HG03457 (cell line): Measurements from ENCODE around the gene NDUFS2.
"Not testable (repeated sequence)": the region's sequence is repeated elsewhere in the genome, so short reads cannot be mapped to it uniquely, and the experiment has no call there.

ENCODE experiments used
- ATAC-seq: cut with Tn5 transposase; IDR thresholded peaks from one replicate; pipeline ENCODE4 v1.9.1; 2021; ENCODE audit warnings: moderate number of reproducible peaks; ENCODE audit not compliant: unreplicated experiment

The NDUFS2 gene

DNA sequence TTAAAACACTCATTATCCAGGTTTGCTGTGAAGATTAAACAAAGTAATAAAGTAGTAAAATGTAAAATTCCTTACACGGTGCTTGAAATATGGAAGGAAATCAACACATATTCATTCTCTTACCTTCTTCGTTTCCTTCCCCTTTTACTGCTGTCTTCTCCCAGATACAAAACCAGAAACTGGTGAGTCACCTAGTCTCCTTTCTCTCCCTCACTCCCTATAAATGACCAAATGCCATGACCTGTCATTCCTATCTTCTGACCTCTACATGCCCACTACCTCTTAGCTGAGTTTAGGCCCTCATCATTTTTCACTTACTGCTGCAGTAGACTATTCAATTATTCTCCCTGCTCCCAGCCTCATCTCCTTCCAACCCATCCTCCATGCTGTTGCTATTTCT is 40.1 kb downstream of the NDUFS2 start:
- no peak for ATAC-seq

DNA sequence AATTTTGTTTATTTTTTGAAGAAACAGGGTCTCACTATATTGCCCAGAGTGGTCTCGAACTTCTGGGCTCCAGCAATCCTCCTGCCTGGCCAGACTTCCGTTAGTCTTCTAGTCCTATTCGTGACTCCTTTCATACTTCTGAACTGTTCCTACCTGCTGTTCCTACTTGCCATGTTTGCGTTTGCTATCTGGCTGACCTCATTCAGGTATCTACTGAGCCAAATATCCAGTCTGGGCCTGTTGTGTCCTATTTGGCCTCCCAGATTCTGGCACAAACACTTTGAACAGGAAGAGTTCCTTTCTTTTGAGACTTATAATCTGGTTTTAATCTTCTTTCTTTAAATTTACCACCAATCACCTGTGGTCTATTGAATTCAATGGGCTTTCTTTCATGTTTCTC is 42.7 kb downstream of the NDUFS2 start:
- ATAC-seq: no peak

DNA sequence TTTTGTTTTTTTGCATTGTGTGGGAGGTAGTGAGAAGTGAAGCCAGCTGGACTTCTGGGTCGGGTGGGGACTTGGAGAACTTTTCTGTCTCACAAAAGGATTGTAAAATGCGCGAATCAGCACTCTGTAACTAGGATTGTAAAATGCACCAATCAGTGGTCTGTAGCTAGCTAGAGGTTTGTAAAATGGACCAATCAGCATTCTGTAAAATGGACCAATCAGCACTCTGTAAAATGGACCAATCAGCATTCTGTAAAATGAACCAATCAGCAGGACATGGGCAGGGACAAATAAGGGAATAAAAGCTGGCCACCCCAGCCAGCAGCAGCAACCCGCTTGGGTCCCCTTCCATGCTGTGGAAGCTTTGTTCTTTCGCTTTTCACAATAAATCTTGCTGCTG is 47.9 kb downstream of the NDUFS2 start:
- ATAC-seq: not testable (repeated sequence)

DNA sequence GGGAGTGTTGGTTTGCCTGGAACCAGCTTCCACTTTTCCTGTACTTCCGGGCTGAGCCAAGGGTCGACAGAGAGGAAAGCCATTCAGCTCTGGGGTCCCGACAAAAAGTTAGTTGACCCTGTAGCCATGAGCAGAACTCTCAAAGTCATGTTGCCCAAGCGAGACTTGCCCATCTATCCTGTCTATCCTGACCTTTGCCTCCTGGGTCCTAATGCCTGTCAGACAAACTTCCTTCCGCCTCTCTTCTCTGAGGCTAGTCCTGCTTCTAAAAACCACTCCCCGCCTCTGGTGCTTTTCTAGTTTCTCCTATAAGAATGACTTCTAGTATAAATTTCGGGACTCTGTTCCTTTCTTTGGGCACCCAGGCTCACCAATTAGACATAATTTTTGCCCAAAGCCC is 48.7 kb downstream of the NDUFS2 start:
- ATAC-seq: no peak

DNA sequence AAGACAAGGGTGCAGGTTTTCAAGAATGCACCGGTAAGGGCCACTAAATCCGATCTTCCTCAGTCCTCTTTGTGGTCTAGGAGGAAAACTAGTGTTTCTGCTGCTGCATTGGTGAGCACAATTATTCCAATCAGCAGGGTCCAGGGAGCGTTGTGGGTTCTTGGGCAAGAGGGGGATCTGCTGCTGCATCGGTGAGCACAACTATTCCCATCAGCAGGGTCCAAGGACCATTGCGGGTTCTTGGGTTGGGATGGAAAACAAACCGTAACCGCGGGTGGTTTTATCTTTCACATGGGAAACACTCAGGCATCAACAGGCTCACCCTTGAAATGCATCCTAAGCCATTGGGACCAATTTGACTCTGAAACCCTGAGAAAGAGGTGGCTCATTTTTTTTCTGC is 49.4 kb downstream of the NDUFS2 start:
- no peak for ATAC-seq

DNA sequence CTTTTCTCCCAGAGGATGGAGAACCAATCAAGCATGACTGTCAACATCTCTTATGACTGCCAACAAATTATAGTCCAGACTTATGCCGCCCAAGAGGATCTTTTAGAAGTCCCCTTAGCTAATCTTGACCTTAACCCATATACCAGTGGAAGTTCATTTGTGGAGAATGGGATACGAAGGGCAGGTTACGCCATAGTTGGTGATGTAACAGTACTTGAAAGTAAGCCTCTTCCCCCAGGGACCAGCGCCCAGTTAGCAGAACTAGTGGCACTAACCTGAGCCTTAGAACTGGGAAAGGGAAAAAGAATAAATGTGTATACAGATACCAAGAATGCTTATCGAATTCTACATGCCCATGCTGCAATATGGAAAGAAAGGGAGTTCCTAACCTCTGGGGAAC is 53.1 kb downstream of the NDUFS2 start:
- not testable (repeated sequence) for ATAC-seq

DNA sequence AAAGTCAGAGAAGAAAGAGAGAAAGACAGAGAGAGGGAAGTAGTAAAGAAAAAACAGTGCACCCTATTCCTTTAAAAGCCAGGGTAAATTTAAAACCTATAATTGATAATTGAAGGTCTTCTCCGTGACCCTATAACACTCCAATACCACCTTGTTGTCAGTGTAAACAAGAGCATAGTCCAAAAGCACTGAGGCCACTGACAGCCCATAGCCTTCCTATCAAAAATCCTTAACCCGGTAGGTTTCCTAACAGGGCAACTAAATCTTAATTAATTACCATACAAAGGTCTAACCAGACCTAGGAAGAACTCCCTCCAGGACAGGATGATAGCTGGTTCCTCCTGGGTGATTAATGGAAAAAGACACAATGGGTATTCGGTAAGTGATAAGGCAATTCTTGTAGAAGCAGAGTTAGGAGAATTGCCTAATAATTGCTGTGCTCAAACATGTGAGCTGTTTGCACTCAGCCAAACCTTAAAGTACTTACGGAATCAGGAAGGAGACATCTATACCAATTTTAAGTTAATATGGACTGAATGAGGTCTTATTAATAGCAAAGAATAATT is 53.9 kb downstream of the NDUFS2 start:
- ATAC-seq: not testable (repeated sequence)

DNA sequence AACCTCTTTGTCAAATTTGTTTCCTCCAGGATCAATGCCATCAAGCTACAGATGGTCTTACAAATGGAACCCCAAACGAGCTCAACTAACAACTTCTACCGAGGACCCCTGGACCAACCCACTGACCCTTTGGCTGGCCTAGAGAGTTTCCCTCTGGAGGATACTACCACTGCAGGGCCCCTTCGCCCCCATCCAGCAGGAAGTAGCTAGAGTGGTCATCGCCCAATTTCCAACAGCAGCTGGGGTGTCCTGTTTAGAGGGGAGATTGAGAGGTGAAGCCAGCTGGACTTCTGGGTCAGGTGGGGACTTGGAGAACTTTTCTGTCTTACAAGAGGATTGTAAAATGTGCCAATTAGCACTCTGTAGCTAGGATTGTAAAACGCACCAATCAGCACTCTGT is 54.9 kb downstream of the NDUFS2 start:
- not testable (repeated sequence) for ATAC-seq

DNA sequence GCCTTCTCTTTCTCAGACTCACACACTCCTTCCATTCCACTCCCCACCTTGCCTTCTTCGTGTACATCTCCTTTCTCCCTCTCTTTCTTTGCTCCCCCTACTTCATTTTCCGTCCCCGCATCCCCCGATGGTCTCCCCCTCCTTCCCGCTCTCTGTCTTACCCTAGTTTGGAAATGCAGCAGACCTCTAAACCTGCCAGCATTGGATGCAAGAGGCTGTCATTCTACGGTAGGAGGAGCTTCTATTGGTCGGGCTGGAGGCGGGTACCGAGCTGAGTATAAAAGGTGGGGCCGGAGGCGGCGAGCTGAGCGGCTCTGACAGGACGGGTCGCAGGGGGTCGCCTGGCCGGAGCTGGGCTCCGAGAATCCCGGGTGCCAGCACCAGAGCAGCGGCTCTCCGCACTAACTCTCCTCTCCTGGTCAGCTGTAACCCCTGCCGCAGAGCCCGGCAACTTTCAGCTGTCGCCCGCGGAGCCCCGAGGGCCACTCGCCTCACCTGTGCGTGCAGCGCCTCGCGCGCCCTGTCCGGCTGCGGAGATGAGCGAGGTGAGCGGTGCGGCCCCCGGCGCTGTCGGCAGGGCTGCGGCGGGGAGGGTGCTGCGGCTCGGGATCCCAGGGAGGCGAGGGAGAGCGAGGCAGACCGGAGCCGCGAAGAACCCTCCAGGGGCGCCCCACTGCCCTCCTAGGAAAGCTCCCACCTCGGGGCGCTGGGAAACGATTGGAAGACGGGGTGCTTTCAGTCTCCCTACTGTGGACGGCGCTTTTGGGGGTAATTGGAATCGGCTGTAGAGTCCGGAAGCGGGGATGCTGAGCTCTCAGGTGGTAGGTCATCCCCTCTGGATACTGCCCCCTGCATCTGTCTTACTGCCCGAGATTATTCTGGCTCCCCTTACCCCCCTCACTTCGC is 56.5 kb downstream of the NDUFS2 start, which contains the start of gene PCP4L1:
Gene PCP4L1, plus strand, starts transcription at position 307 of the 906 bp plus-strand sequence. Its CDS starts 230 bp downstream, at position 537.
- no peak for ATAC-seq

DNA sequence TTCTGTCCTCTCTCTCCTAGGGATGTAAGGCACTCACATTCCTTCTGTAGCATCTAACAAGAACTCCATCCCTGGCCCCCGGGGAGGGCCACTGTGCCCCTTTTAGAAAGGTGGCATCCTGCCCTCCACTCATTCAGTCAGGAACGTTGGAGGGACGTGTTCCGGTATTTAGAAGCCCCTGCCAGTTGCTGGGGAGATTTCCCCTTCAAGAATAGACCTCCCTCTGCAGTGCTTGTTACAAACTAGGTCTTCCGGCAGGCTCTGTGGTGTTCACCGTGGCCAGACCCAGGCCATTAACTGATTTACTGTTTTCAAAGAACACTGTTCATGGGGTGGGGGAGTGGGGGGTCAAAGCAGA is 57.2 kb downstream of the NDUFS2 start:
- no peak for ATAC-seq

DNA sequence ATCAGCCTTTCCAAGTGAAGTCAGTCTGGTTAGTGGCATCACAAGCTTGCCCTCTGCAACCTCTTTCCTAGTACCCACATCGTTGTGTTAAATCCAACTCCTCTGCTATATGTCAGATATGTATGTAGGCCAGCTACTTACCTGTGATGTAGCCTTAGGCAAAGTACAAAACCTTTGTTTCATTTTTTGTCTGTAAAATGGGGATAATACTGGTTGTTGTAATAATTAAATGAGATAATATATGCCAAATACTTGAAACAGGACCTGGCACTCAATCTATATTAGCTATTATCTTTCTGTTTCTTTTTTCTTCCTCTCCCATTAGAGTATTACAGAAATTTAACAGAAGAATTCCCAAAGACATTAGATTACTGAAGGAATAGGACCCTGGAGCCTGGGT is 57.6 kb downstream of the NDUFS2 start:
- ATAC-seq: no peak

DNA sequence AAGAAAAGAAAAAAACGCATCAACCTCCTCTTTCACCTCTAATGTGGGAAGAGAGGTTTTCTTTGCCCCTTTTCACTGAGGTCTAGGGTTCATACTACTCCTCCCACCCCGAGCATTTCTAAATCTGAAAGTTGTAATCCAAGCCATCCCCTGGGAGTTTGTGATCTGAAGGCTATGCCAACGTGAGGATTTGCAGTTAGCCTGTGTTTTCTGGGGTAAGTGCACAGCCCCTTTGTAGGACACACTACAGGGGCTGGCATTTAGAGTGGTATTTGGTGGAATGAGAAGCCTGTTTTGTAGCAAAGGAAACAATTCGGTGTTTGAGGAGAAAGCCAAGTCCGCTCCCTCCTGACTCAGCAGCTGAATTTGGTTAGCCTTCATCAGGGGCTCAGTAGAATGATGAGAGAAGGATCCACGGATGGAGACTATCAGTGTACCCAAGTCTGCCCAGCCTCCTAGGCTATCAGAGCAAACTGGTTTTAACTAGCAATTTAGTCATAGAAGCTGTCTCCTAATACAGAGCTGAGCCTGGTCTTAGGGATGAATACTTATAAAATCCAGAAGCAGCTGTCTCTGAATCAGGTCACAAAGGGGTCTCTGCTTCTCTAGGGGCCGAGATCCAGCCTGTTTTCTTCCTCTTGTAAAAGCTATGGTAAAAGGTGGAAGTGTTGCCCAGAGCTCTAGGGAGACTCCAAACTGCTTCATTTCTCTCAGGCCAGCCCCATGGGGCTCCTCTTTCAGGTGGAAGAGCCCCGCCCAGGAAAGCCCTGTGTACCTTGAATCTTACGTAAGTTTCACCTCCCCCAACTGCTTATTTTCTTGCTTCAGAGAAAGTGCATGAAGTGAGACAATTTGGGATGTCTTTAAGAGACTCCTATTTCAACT is 58.5 kb downstream of the NDUFS2 start:
- ATAC-seq: no peak

DNA sequence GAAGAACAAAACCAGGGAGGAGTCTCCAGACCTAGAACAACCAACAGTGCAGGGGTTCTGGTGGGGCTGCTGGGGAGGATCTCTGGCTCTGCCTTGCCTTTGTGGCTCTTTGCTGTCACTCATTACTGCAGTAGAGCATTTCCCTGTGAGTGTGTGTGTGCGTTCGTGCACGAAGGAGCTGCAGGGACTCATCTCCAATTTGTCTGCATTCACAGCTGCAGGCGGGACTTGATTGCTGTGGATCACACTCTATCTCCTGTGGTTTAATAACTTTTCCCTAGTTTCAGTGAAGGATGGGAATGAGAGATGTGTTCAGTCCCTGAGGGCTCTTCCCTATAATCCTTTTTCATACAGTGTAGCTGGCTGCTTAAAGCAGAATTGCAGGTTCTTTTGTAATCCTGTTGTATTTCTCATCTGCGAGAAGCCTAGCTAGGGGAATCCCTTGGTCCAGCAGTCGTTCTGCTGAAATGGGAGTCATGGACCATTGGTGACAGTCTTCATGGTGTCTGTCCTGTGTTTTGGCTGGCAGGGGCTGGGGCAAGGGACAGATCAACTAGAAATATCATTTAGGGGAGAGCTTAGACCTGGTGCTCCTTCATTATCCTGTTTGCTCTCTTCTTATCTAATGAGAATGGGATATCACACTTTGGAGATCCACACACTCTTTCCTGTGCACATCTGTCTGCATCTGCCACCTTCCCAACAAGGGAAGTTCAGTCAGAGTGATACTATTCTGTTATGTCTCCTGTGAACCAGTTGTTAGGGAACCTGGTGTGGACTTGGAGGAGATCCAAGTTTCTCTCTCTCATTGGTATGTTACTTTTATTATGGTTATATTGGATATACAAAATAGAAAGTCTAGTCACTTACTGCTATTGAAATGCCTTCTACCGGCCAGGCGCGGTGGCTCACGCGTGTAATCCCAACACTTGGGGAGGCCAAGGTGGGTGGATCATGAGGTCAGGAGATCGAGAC is 59.4 kb downstream of the NDUFS2 start:
- ATAC-seq: no peak
